Spleen (tissue), 11 donors: Measurements from ENCODE around the gene DHX32. TPM values are rescaled to one million over a fixed set of nuclear protein-coding genes. Genes with fewer than 3 reads are reported as not detected.
A peak's percentile ranks its signal among the peaks of the same experiment; 100 is the strongest.

Source experiments
- DNase-seq: peaks from one replicate; pipeline ENCODE4 v3.0.0-alpha.2; 2020
- H3K27ac ChIP-seq, 8 donors: fragments of 200-600 bp; sonication (generic) in 7 of 8; 1 replicate in 4 of 8; 2 replicates in 4 of 8; pipeline versions ENCODE4 v1.5.0 to v1.8.0; 2016 to 2021; ENCODE audit warnings: inconsistent platforms in 4 of 8, mild to moderate bottlenecking in 4 of 8, moderate library complexity in 1 of 8
- H3K27me3 ChIP-seq, 7 donors: fragments of 200-600 bp; sonication (generic) in 6 of 7; replicated peaks in 1 of 7; 1 replicate in 4 of 7; 2 replicates in 3 of 7; pipeline versions ENCODE4 v1.5.0 to v1.8.0; 2016 to 2021; ENCODE audit warnings: inconsistent platforms in 3 of 7, mild to moderate bottlenecking in 1 of 7
- H3K36me3 ChIP-seq, 6 donors: fragments of 200-600 bp; sonication (generic) in 5 of 6; 1 replicate in 4 of 6; 2 replicates in 2 of 6; pipeline versions ENCODE4 v1.5.0 to v1.8.0; 2016 to 2021; ENCODE audit warnings: inconsistent platforms in 2 of 6
- H3K4me1 ChIP-seq, 6 donors: fragments of 200-600 bp; sonication (generic) in 5 of 6; 1 replicate in 3 of 6; 2 replicates in 3 of 6; pipeline versions ENCODE4 v1.5.0 to v1.8.0; 2016 to 2021; ENCODE audit warnings: inconsistent platforms in 3 of 6
- H3K4me3 ChIP-seq, 8 donors: fragments of 200-600 bp; sonication (generic) in 7 of 8; 1 replicate in 4 of 8; 2 replicates in 4 of 8; pipeline versions ENCODE4 v1.5.0 to v1.8.0; 2016 to 2021; ENCODE audit warnings: inconsistent platforms in 4 of 8, mild to moderate bottlenecking in 4 of 8, moderate library complexity in 2 of 8
- H3K9me3 ChIP-seq, 8 donors: fragments of 200-600 bp; sonication (generic) in 7 of 8; 1 replicate in 4 of 8; 2 replicates in 4 of 8; pipeline versions ENCODE4 v1.5.0 to v1.8.0; 2016 to 2021; ENCODE audit warnings: inconsistent platforms in 4 of 8
- CTCF ChIP-seq, 11 experiments: fragments of 200-600 bp in 7 of 11; fragments of 450-650 bp in 4 of 11; sonication (generic) in 4 of 11; IDR thresholded peaks in 8 of 11; conservative IDR thresholded peaks in 3 of 11; 1 replicate in 7 of 11; 2 replicates in 4 of 11; pipeline versions ENCODE4 v1.4.0 to v1.8.0; 2016 to 2021; ENCODE audit warnings: antibody characterized with exemption in 11 of 11, inconsistent platforms in 4 of 11, mild to moderate bottlenecking in 1 of 11
- POLR2A ChIP-seq, 3 donors: fragments of 450-650 bp; IDR thresholded peaks; one replicate each; pipeline ENCODE4 v1.5.1; 2017; ENCODE audit warnings: antibody characterized with exemption in 3 of 3, mild to moderate bottlenecking in 1 of 3
- POLR2AphosphoS5 ChIP-seq, 3 donors: sonication (generic); formaldehyde crosslinking; IDR thresholded peaks; one replicate each; pipeline ENCODE4 v1.5.1; 2017; ENCODE audit warnings: antibody characterized with exemption in 3 of 3
- WGBS, 5 donors: extraction: QIAGEN DNeasy Blood & Tissue Kit in 3 of 5; methylation state at CpG; one replicate each; pipeline versions ENCODE4 v1.1.5 to v1.1.7; 2013 to 2018; 5-methylcytosine and 5-hydroxymethylcytosine counted together
- intact Hi-C: fragments of 100-400 bp; cut with DNase I; formaldehyde crosslinking; loops from one replicate; pipeline ENCODE4 v1.15.0; 2023; ENCODE audit warnings: low total_unique reads
- polyA plus RNA-seq, 3 donors: library from polyadenylated mRNA; stranded (reverse); fragments of 200-250 nt; gene quantifications; one replicate each; pipeline ENCODE4 v1.2.1, GENCODE V29; 2013
- total RNA-seq, 7 donors: library from RNA; depleted of rRNA in 3 of 7; stranded (reverse); fragments of >200 nt in 3 of 7; fragmentation: NEBNext Ultra II Directional in 4 of 7; extraction: Animal tissue kit (Norgen Biotek cat#: 25700) in 4 of 7; gene quantifications; one replicate each; pipeline versions ENCODE4 v1.1.0 to v1.2.1, GENCODE V29; 2016 to 2021
- donor health status: healthy with polysubstance abuse.
- donor health status: DM: no; HTN: no; CAD: no; lungs with moderate emphysema.
- donor health status: DM: no; HTN: no; CAD: no.
- donor health status: Bipolar disorder and iron deficiency.
- donor health status: healthy.
- donor health status: DM: no; HTN: no; CAD: no.
- donor health status: DM: yes; HTN: yes; CAD: no.

DHX32 gene
- total and polyA plus RNA-seq, 10 donors = 8.6 to 27.7 (median 20.9) TPM

- Histone ChIP-seq H3K36me3 (peaks cover 0 to 100% (median 62%) of the 10 kb centered on the region in 6 donors), H3K4me3 (no peak overlapping the region), H3K27me3 (no peaks in the 10 kb centered on the region), H3K9me3 (no peaks in the 10 kb centered on the region), H3K4me1 (no peaks in the 10 kb centered on the region), H3K27ac (no peak overlapping the region)
- intact Hi-C loops = no loop called here
- DNase-seq = no peak
- WGBS, 5 donors = 85 to 97% (median 94%) methylated on average over 8 of the region's 8 CpGs
- TF ChIP-seq CTCF (IDR thresholded peaks at IDR 0.05 in 8 of 11, conservative IDR thresholded peaks at IDR 0.05 in 3 of 11) = no peak
- no peak for TF ChIP-seq POLR2AphosphoS5 (IDR thresholded peaks at IDR 0.05)
- no peak for TF ChIP-seq POLR2A (IDR thresholded peaks at IDR 0.05)
Observed at GRCh38 chr10:125797424-125797823, 83.7 kb downstream of the DHX32 start.

- Histone ChIP-seq H3K36me3 (peaks cover 0 to 99% (median 68%) of the 10 kb centered on the region in 6 donors), H3K27me3 (no peaks in the 10 kb centered on the region), H3K27ac (no peak overlapping the region), H3K9me3 (no peaks in the 10 kb centered on the region), H3K4me3 (no peak overlapping the region), H3K4me1 (no peaks in the 10 kb centered on the region)
- intact Hi-C loops = no loop called here
- TF ChIP-seq CTCF (IDR thresholded peaks at IDR 0.05 in 8 of 11, conservative IDR thresholded peaks at IDR 0.05 in 3 of 11) = no peak
- no peak for TF ChIP-seq POLR2A (IDR thresholded peaks at IDR 0.05)
- no peak for TF ChIP-seq POLR2AphosphoS5 (IDR thresholded peaks at IDR 0.05)
- no peak for DNase-seq
- WGBS, 5 donors = 77 to 86% (median 79%) methylated on average over 8 of the region's 8 CpGs
Observed at GRCh38 chr10:125795637-125796190, 85.4 kb downstream of the DHX32 start.

- intact Hi-C loops = no loop called here
- H3K27ac ChIP-seq = no peak overlapping the region
- WGBS, 5 donors = 86 to 100% (median 92%) methylated on average over 1 to 2 of the region's 2 CpGs
- no peaks in the 10 kb centered on the region for H3K4me1 ChIP-seq
- no peak for DNase-seq
- no peak overlapping the region for H3K4me3 ChIP-seq
- TF ChIP-seq POLR2AphosphoS5 (IDR thresholded peaks at IDR 0.05) (no peak), CTCF (IDR thresholded peaks at IDR 0.05 in 8 of 11, conservative IDR thresholded peaks at IDR 0.05 in 3 of 11) (no peak), POLR2A (IDR thresholded peaks at IDR 0.05) (no peak)
- H3K27me3 ChIP-seq = no peaks in the 10 kb centered on the region
- peaks cover 0 to 98% (median 68%) of the 10 kb centered on the region in 6 donors for H3K36me3 ChIP-seq
- H3K9me3 ChIP-seq = no peaks in the 10 kb centered on the region
Observed at GRCh38 chr10:125795128-125795527, 86.0 kb downstream of the DHX32 start.

- Histone ChIP-seq H3K4me3 (no peak overlapping the region), H3K27me3 (no peaks in the 10 kb centered on the region), H3K4me1 (peaks cover 0 to 13% (median 3%) of the 10 kb centered on the region in 6 donors), H3K27ac (peak overlapping the region in 2 of 8 donors; percentile 13 to 55), H3K9me3 (no peaks in the 10 kb centered on the region), H3K36me3 (peaks cover 0 to 98% (median 72%) of the 10 kb centered on the region in 6 donors)
- intact Hi-C loops = no loop called here
- WGBS, 5 donors = 88 to 94% (median 90%) methylated on average over 14 of the region's 14 CpGs
- DNase-seq = no peak
- no peak for TF ChIP-seq CTCF (IDR thresholded peaks at IDR 0.05 in 8 of 11, conservative IDR thresholded peaks at IDR 0.05 in 3 of 11)
- no peak for TF ChIP-seq POLR2A (IDR thresholded peaks at IDR 0.05)
- no peak for TF ChIP-seq POLR2AphosphoS5 (IDR thresholded peaks at IDR 0.05)
Observed at GRCh38 chr10:125792342-125793300, 88.5 kb downstream of the DHX32 start.
